Ovary (tissue), 3 donors: ENCODE data around the gene IGFL4.

Experiments
- CTCF ChIP-seq, 3 donors: fragments of 450-650 bp in 2 of 3; fragments of 200-600 bp in 1 of 3; IDR thresholded peaks; one replicate each; pipeline versions ENCODE4 v1.5.1 to v1.8.0; 2016 to 2022; ENCODE audit warnings: antibody characterized with exemption in 3 of 3, mild to moderate bottlenecking in 1 of 3
- EP300 ChIP-seq: sonication (generic); formaldehyde crosslinking; IDR thresholded peaks from one replicate; pipeline ENCODE4 v1.6.1; 2017; ENCODE audit warnings: antibody characterized with exemption
- POLR2A ChIP-seq: fragments of 450-650 bp; IDR thresholded peaks from one replicate; pipeline ENCODE4 v1.6.1; 2017; ENCODE audit warnings: antibody characterized with exemption, mild to moderate bottlenecking, moderate library complexity
- donor health status: DM: no; HTN: no; CAD: no.

- TF ChIP-seq CTCF (IDR thresholded peaks at IDR 0.05) (no peak), POLR2A (no peak), EP300 (no peak)
Observed at GRCh38 chr19:46066471-46066870, 25.7 kb upstream of the IGFL4 start.
